Right renal pelvis (tissue), 4 donors: ENCODE measurements around the gene SNED1. TPM values are rescaled to one million over a fixed set of nuclear protein-coding genes. Genes with fewer than 3 reads are reported as not detected.

Experiments used
- DNase-seq, 4 donors: peaks; one replicate each; pipeline ENCODE4 v3.0.0-alpha.2; 2013; ENCODE audit warnings: low read depth in 4 of 4, low spot score in 3 of 4, missing footprints in 1 of 4
- polyA plus RNA-seq, 4 donors: library from polyadenylated mRNA; unstranded; fragments of 120-200 nt; gene quantifications; one replicate each; pipeline ENCODE4 v1.2.1, GENCODE V29; 2013; ENCODE audit not compliant: insufficient read length in 4 of 4

Gene SNED1
- polyA plus RNA-seq, 4 donors = 7.9 to 9.2 (median 8.7) TPM

- DNase-seq = no peak
These were observed 41.8 kb downstream of the SNED1 start for GRCh38 chr2:241040081-241040803.

DNA sequence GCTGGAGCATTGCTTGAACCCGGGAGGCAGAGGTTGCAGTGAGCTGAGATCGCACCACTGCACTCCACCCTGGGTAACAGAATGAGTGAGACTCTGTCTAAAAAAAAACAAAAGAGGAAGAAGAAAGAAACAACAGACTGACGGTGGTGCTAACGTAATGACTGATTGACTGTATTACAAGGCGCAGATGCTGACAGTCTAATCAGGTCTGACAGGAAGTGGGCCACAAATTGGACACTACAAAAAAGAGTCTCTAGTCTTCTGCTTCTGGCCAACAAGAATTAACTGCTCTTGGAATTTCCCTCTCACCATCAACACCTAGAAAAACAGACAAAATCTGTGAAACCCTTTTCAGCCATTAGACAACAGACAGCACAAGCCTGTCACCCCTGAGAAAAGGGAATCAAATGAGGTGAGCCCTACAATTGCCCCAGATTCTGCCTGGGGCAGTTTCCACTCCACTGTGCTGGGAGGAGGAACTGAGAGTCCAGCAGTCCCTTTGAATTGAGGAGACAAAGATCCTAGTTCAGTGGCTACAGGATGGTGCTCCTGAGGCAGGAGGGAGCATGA lies 43.3 kb downstream of the SNED1 start:
- DNase-seq = no peak

DNA sequence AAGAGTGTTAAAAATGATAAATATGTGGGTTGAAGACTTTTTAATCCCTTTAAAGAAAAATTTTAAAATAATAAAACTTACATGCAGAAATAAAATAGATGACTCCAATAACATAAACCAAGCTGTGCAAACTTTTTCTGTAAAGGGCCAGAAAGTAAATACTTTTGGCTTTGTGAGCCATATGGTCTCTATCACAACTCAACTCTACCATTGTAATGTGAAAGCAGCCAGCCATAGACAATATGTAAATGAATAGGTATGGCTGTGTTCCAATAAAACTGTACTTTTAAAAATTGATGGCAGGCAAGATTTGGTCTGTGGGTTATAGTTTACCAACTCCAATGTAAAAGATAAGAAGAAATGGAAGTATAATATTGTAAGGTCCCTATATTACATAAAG lies 45.2 kb downstream of the SNED1 start:
- no peak for DNase-seq

DNA sequence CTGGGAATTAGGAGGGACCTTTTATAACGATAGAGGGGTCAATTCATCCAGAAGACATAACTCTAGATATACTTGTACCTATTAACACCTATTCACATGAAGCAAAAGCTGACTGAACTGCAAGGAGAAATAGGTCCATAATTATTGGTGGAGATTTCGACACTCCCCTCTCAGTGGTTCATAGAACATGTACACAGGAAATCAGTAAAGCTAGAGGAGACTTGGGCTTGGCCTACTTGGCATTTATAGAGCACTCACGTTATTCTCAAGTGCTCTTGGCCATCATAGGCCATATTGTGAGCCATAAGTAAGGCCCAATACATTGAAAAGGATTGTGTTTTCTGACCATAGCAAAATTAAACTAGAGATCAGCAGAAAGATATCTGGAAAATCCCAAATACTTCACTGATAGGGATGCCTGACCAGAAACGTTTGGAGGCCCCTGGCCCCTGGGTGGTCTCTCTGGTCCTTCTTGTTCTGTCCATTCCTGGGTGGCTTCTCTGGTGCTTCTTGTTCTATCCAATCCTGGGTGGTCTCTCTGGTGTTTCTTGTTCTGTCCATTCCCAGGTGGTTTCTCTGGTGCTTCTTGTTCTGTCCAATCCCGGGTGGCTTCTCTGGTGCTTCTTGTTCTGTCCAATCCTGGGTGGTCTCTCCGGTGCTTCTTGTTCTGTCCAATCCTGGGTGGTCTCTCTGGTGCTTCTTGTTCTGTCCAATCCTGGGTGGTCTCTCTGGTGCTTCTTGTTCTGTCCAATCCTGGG lies 49.0 kb downstream of the SNED1 start:
- no peak for DNase-seq

GRCh38 chr2:241048149-241048948 lies 49.9 kb downstream of the SNED1 start:
- DNase-seq = no peak

DNA sequence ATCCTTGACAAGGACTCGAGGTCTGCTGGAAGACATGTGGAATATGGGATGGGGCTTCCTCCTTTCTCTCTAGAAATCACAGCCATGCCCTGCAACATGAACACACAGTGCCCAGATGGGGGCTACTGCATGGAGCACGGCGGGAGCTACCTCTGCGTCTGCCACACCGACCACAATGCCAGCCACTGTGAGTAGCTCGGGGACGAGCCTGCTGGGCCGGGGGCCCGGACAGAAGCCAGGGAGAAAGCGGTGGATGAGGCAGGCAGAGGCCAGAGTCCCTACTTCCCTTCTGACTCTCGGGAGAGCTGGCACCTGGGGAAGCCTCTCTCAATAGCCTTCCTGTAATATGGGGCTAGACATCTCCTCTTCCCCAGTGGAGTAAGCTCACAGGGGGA lies 50.5 kb downstream of the SNED1 start:
- DNase-seq = no peak

DNA sequence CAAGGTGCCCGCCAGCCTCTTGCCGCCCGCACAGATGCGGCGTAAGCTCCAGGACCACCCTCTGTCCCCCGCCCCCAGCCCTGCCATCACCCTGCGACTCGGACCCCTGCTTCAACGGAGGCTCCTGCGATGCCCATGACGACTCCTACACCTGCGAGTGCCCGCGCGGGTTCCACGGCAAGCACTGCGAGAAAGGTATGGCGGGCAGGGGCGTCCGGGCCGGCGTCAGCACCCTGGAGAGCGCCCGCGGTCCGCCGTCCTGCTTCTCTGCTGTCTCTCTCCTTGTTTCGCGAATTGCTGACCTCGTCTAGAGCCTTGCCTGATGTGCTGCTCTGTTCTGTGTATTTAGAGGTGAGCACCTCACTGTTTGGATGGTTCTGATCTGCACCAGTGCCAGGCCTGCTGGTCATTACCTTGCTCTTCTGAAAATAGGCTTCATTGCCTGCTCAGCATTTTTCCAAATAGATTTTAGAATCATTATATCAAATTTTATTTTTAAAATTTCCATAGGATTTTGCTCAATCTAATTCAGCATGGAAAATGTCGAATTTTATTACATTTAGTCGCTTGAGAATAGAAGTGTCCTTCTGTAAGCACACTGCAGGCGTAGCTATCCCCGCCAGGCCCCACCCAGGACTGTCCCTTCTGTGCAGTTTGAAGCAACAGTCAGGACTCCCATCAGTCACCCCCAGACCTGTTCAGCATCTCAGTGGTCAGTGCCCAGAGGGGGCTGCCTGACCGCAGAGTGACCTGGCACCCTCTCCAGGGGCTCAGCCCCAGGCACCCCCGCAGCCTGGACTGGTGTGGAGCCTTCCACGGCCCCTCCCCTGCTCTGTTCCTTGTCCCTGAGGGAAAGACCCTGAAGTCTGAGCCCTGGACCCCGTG lies 51.6 kb downstream of the SNED1 start:
- DNase-seq = no peak

DNA sequence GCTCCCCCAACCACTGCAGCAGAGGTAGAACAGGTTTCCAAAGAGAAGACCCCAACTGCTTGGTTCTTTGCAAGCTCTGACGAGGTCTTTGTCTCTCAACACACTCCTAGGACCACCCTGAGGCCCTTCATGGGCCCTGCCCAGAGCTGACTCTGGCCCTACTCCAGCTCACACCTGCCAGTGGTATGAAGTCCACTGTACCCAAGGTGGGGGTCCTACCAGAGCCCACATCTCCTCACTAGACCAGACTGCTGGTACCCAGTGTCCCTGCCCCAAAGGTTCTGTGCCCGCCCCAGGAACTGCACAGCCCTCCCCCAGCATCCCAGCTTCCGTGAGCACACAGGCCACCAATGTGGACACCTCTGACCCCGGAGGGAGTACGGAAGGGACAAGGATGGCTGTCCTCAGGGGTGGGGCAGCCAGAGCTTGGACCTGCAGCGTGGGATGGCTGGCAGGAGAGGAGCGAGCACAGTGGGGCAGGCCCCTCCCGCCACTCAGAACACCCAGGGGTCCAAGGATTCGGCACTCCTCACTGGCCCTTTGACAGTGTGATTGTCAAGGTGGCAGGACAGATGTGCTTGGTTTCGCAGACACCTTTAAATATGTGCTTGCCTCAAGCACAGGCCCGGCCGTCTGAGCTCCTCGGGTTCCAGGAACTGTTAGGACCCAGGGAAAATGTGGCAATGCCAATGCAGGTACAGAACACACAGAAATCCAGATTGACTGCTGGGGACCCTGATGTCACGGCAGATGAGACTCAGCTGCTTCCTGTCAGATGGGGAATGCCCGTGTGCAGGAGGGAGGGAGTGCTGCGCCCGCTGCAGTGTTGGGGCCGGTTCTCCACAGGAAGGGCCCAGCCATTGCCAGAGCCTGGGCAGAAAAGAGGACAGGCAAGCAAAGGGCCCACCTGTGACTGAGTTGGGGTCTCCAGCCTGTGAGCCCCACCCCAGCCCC lies 52.5 kb downstream of the SNED1 start:
- DNase-seq = no peak

GRCh38 chr2:241051578-241052487 lies 53.4 kb downstream of the SNED1 start:
- DNase-seq = no peak

GRCh38 chr2:241052677-241053360 lies 54.4 kb downstream of the SNED1 start:
- DNase-seq = no peak

GRCh38 chr2:241053576-241054251 lies 55.3 kb downstream of the SNED1 start:
- DNase-seq = no peak

DNA sequence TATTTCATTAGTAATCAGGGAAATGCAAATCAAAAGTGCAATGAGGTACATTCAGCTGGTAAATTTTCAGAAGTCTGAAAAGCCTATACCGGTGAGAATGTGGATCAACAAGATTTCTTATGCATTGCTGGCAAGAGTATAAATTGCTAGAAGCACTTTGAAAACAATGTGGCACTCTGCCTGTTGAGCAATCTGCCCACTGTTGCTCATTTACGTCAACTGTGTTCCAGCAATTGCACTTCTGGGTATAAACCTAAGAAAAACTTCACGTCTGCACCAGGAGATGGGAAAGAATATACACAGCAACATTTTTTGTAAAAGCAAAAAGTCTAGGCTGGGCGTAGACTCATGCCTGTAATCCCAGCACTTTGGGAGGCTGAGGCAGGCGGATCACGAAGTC lies 62.9 kb downstream of the SNED1 start:
- DNase-seq = no peak

GRCh38 chr2:241062389-241063092 lies 64.1 kb downstream of the SNED1 start:
- DNase-seq = no peak

DNA sequence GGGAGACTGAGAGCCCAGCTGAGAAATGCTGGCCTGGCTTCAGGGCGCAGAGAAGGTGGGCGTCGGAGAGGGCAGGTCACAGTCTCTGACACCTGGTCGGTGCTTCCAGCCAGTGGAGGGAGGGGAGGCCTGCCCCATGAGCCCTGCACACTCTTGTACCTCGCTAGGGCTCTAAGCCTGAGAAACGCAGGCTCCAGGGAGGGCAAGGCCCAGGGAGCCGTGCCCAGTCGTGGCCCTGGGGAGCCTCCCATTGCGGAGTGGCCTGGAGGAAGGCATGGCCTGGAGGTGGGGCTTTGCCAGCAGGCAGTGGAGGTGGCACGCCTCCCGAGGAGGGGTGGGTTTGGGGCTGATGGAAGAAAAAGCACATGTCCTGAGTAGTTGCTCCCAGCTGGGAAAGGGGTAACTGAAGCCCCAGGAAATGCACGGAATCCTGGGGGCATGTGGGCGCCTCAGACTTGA lies 64.7 kb downstream of the SNED1 start:
- DNase-seq = no peak

GRCh38 chr2:241063587-241063986 lies 65.2 kb downstream of the SNED1 start:
- no peak for DNase-seq
